Measurements from ENCODE around the gene DDR2. TPM values are rescaled to one million over a fixed set of nuclear protein-coding genes. Genes with fewer than 3 reads are reported as not detected.

DDR2 gene
- total and polyA plus RNA-seq, 2 of the 4 experiments (the other 2 are of a cell fraction) = 66.1 to 245 TPM

DNA sequence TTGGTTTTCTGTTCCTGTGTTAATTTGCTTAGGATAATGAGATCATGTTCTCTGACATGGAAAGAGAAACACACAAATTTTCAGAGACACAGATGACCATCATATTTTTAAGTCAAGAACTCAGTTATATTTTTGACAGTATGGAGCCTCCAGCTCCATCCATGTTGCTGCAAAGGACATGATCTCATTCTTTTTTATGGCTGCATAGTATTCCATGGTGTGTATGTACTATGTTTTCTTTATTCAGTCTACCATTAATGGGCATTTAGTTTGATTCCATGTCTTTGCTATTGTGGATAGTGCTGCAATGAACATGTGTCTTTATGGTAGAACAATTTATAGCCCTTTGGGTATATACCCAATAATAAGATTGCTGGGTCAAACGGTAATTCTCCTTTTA, 47.0 kb downstream of the DDR2 start:
- intact Hi-C loops (cut with micrococcal nuclease) = loop anchor here (5.0 kb wide), 1 partner anchor 47 kb away; the partner anchor contains the start of gene DDR2
- H3K4me1 ChIP-seq (ENCODE audit: control insufficient read depth, insufficient read depth, low read length) = peaks cover 18% of the 10 kb centered on the region
- in situ Hi-C loops (cut with MboI; ENCODE audit: low sequenced_read_pairs) = no loop called here
- no peak overlapping the region for H3K4me3 ChIP-seq (ENCODE audit: insufficient read depth, low read depth, low read length)
- H3K23ac ChIP-seq (ENCODE audit: low read depth, low read length) = no peak overlapping the region
- ChIA-PET CTCF (interaction anchor here (1.1 kb wide), 1 partner anchor 14 kb away, joined by 3 read pairs; no protein-coding TSS in a partner anchor), POLR2A (ENCODE audit: unreplicated experiment) (no interaction called here)
- dilution Hi-C loops (cut with HindIII; ENCODE audit: low sequenced_read_pairs, unreplicated experiment) = no loop called here
- no peaks in the 10 kb centered on the region for H3K27me3 ChIP-seq (ENCODE audit: control insufficient read depth, insufficient read depth, low read length)
- no peak overlapping the region for H3K14ac ChIP-seq (replicated peaks; ENCODE audit: low read depth, low read length)
- TF ChIP-seq, protein P1, sequence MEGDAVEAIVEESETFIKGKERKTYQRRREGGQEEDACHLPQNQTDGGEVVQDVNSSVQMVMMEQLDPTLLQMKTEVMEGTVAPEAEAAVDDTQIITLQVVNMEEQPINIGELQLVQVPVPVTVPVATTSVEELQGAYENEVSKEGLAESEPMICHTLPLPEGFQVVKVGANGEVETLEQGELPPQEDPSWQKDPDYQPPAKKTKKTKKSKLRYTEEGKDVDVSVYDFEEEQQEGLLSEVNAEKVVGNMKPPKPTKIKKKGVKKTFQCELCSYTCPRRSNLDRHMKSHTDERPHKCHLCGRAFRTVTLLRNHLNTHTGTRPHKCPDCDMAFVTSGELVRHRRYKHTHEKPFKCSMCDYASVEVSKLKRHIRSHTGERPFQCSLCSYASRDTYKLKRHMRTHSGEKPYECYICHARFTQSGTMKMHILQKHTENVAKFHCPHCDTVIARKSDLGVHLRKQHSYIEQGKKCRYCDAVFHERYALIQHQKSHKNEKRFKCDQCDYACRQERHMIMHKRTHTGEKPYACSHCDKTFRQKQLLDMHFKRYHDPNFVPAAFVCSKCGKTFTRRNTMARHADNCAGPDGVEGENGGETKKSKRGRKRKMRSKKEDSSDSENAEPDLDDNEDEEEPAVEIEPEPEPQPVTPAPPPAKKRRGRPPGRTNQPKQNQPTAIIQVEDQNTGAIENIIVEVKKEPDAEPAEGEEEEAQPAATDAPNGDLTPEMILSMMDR (conservative IDR thresholded peaks at IDR 0.05; ENCODE audit: low read depth, low read length) = no peak
- no peak overlapping the region for H3K4me2 ChIP-seq (ENCODE audit: low read depth, low read length)
- H3K36me3 ChIP-seq (ENCODE audit: control insufficient read depth, insufficient read depth, low read length) = peaks cover 10% of the 10 kb centered on the region
- no peak overlapping the region for H3K9ac ChIP-seq (ENCODE audit: low read depth, low read length)
- no peak overlapping the region for H2BK15ac ChIP-seq (ENCODE audit: low read depth, low read length)
- DNase-seq = no peak
- no peak overlapping the region for H2AFZ ChIP-seq (replicated peaks; ENCODE audit: low read length, poor library complexity)
- WGBS, 2 experiments (ENCODE audit: extremely low coverage in 2 of 2, insufficient read length in 1 of 2) = no CpG with 5 or more reads among the region's 1 CpG
- peaks cover 15% of the 10 kb centered on the region for H3K9me1 ChIP-seq (ENCODE audit: insufficient read depth, low read length)
- no peak overlapping the region for H2BK120ac ChIP-seq (ENCODE audit: low read depth, low read length)
- peaks cover 42 to 80% of the 10 kb centered on the region in 2 experiments for H3K79me1 ChIP-seq (ENCODE audit: low read depth in 1 of 2, low read length in 2 of 2)
- no peak overlapping the region for H4K8ac ChIP-seq (ENCODE audit: low read depth in 2 of 2, low read length in 2 of 2)
- no peak overlapping the region for H3K27ac ChIP-seq (ENCODE audit: insufficient read depth, low read length)
- peaks cover 2% of the 10 kb centered on the region; the same call in 1 of the 2 replicates for H3K9me3 ChIP-seq (ENCODE audit: control insufficient read depth, insufficient read depth, low read length)
- no peak overlapping the region for H3K56ac ChIP-seq (ENCODE audit: extremely low read depth, insufficient read depth, low read length)
- no peak overlapping the region for H3K18ac ChIP-seq (ENCODE audit: low read depth, low read length)
- BruUV-seq (replicated peaks) = no TSS peak
- peaks cover 62% of the 10 kb centered on the region for H4K20me1 ChIP-seq (ENCODE audit: insufficient read depth, low read length)
- H2AK9ac ChIP-seq (replicated peaks; ENCODE audit: low read depth, low read length, poor library complexity) = no peak overlapping the region
- no peak overlapping the region; the same call in 1 of the 2 replicates for H2AK5ac ChIP-seq (ENCODE audit: low read depth, low read length)
- H4K91ac ChIP-seq (ENCODE audit: insufficient read depth, low read depth, low read length) = no peak overlapping the region
- H3K4ac ChIP-seq (ENCODE audit: low read depth, low read length) = no peak overlapping the region
- no peak overlapping the region for H2BK5ac ChIP-seq (ENCODE audit: low read depth, low read length, poor library complexity, severe bottlenecking)
- no peak overlapping the region; the same call in 1 of the 2 replicates for H2BK20ac ChIP-seq (ENCODE audit: low read depth, low read length)
- no peak overlapping the region for H4K5ac ChIP-seq (ENCODE audit: low read depth, low read length)
- no peak for ATAC-seq (ENCODE audit: low read depth)

Data from IMR-90 (cell line).